H1 (cell line): ENCODE data around the gene C15orf40. TPM values are rescaled to one million over a fixed set of nuclear protein-coding genes. Genes with fewer than 3 reads are reported as not detected.

ENCODE experiments used
- BCL11A ChIP-seq, 2 experiments: IDR thresholded peaks; one replicate each; pipeline ENCODE4 v1.6.1; 2011; ENCODE audit warnings: low read depth in 2 of 2, low read length in 2 of 2, mild to moderate bottlenecking in 2 of 2
- CHD7 ChIP-seq: fragments of 300-600 bp; sonication (generic); IDR thresholded peaks from 2 replicates; pipeline ENCODE4 v1.7.1; 2012; ENCODE audit warnings: low read length, moderate library complexity, mild to moderate bottlenecking, inconsistent platforms; ENCODE audit not compliant: insufficient replicate concordance
- SIX5 ChIP-seq: IDR thresholded peaks from 2 replicates; pipeline ENCODE4 v1.6.1; 2011; ENCODE audit warnings: mild to moderate bottlenecking, low read depth, low read length
- SP2 ChIP-seq: IDR thresholded peaks from 2 replicates; pipeline ENCODE4 v1.6.1; 2012; ENCODE audit warnings: mild to moderate bottlenecking, low read length, inconsistent platforms
- polyA plus RNA-seq, 7 experiments: library from polyadenylated mRNA; depleted of rRNA in 3 of 7; stranded (reverse) in 5 of 7; unstranded in 2 of 7; fragments of >200 nt in 5 of 7; fragments of 200-250 nt in 2 of 7; gene quantifications; 1 replicate in 5 of 7; 2 replicates in 1 of 7; 4 replicates in 1 of 7; pipeline versions ENCODE4 v1.2.1 to v1.2.3, GENCODE V29; 2011 to 2013; ENCODE audit warnings: missing spikeins in 2 of 7, mixed read lengths in 2 of 7
- total RNA-seq: library from RNA; stranded (reverse); fragmentation: NEBNext Ultra II Directional; extraction: Animal tissue kit (Norgen Biotek cat#: 25700); gene quantifications from 2 replicates; pipeline ENCODE4 v1.2.1, GENCODE V29; 2021

Gene C15orf40
- total and polyA plus RNA-seq, 2 of the 8 experiments (the other 6 are each of a cell fraction or from before 2014, with no cell fraction given): 10.7 TPM

- TF ChIP-seq CHD7 (no peak), SP2 (no peak), BCL11A (IDR thresholded peaks at IDR 0.05; ENCODE audit: low read depth in 2 of 2, low read length in 2 of 2) (no peak), SIX5 (no peak)
Measured at GRCh38 chr15:82977076-82977475, 34.4 kb downstream of the C15orf40 start (continued).
